ENCODE data around the gene DOK4.
A peak's percentile ranks its signal among the peaks of the same experiment; 100 is the strongest.

The DOK4 gene

GRCh38 chr16:57484515-57485005, 1.7 kb downstream of the DOK4 start:
- H3K4me3 ChIP-seq (ENCODE audit: insufficient read length, low read depth): no peak overlapping the region
- no peak for DNase-seq (ENCODE audit: low read depth, low spot score)
- H3K9me3 ChIP-seq (ENCODE audit: insufficient read depth, low read length): peaks cover 8% of the 10 kb centered on the region; the same call in 1 of the 2 replicates
- H3K9ac ChIP-seq (ENCODE audit: insufficient read length, low read depth): no peak overlapping the region
- H3K4me1 ChIP-seq (ENCODE audit: insufficient read depth, insufficient read length): peaks cover 22% of the 10 kb centered on the region
- TF ChIP-seq ZNF274 (IDR thresholded peaks at IDR 0.05; ENCODE audit: low read depth, low read length) (no peak), SUZ12 (IDR thresholded peaks at IDR 0.05; ENCODE audit: extremely low read depth, insufficient read depth, insufficient read length) (no peak), YY1 (IDR thresholded peaks at IDR 0.05; ENCODE audit: insufficient read depth, insufficient read length) (no peak)
- peaks cover 19% of the 10 kb centered on the region for H3K27me3 ChIP-seq (ENCODE audit: insufficient read depth, insufficient read length)
- no peaks in the 10 kb centered on the region for H3K36me3 ChIP-seq (ENCODE audit: insufficient read depth, insufficient read length, low read length)

DNA sequence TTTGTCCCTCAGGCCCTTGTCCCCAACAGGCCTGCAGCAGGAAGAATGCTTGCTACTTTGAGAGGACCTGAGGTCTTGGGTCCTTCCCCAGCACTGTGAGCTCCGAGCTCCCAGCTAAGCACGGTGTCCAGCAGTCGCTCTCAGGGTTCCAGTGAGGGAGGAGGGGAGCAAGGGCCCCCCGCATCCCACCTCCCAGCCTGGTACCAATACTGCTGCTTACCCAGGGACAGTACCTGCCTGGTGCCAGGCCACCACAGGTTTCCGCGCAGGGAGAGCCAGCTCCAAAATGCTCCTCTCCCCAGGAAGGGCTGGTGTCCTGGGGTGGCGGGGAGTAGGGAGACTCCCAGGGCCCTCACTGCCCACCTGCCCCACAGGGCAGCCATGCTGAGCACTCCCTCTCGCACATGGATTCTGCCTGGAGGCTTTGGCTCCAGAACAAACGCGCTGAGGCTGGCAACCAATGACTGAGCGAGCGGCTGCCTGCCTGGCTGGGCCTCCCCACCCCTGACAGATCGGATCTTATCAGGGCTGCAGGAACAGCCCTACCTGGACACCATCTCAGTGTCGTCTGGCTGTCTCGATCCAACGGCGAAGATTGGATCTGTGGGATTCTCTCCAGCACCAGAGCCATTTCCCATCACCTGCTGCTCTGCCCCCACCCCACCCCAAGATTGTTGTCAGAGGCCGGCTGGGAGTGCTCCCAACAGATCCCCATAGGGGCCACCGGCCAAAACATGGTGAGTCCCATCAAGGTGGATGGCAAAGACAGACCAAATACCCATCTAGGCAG, 2.4 kb downstream of the DOK4 start:
- Histone ChIP-seq H3K4me3 (ENCODE audit: insufficient read length, low read depth) (no peak overlapping the region), H3K36me3 (ENCODE audit: insufficient read depth, insufficient read length, low read length) (no peaks in the 10 kb centered on the region)

DNA sequence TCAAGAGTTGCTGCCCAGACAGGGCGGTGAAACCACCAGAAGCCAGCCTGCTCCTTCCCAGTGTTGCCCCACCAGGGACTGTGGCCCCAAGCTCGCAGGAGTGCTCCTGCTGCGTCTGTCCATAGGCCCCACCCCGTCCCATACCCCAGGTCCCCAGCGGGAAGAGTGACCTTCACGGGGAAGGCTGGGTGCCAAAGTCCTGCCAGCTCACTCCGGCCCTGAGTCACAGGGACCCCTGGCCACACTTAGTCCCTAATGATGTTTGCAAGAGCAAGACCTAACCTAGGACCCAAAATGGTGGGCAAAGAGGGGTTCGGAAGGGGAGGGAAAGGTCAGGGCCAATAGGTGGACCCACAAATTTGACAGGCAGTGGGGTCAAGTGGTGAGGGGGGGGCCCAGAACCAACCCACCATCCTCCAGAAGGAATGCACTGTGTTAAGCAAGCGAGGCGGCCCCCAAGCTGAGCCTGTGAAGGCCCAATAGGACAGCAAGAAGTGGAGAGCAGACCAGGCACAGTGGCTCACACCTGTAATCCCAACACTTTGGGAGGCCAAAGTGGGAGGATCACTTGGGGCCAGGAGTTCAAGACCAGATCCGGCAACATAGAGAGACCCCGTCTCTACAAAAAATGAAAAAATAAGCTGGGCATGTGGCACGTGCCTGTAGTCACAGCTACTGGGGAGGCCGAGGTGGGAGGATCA, 3.3 kb downstream of the DOK4 start:
- H3K4me1 ChIP-seq (ENCODE audit: insufficient read depth, insufficient read length): peaks cover 32% of the 10 kb centered on the region
- no peaks in the 10 kb centered on the region for H3K9me3 ChIP-seq (ENCODE audit: insufficient read depth, low read length)
- H3K4me3 ChIP-seq (ENCODE audit: insufficient read length, low read depth): no peak overlapping the region
- no peaks in the 10 kb centered on the region for H3K36me3 ChIP-seq (ENCODE audit: insufficient read depth, insufficient read length, low read length)
- peaks cover 19% of the 10 kb centered on the region for H3K27me3 ChIP-seq (ENCODE audit: insufficient read depth, insufficient read length)
- DNase-seq (ENCODE audit: low read depth, low spot score): no peak
- TF ChIP-seq YY1 (IDR thresholded peaks at IDR 0.05; ENCODE audit: insufficient read depth, insufficient read length) (no peak), SUZ12 (IDR thresholded peaks at IDR 0.05; ENCODE audit: extremely low read depth, insufficient read depth, insufficient read length) (no peak), ZNF274 (IDR thresholded peaks at IDR 0.05; ENCODE audit: low read depth, low read length) (no peak)
- no peak overlapping the region for H3K9ac ChIP-seq (ENCODE audit: insufficient read length, low read depth)

More for the DNA sequence above, 2.4 kb downstream of the DOK4 start:
- TF ChIP-seq SUZ12 (IDR thresholded peaks at IDR 0.05; ENCODE audit: extremely low read depth, insufficient read depth, insufficient read length) (no peak), YY1 (IDR thresholded peaks at IDR 0.05; ENCODE audit: insufficient read depth, insufficient read length) (no peak), ZNF274 (IDR thresholded peaks at IDR 0.05; ENCODE audit: low read depth, low read length) (no peak)
- Histone ChIP-seq H3K4me1 (ENCODE audit: insufficient read depth, insufficient read length) (peaks cover 27% of the 10 kb centered on the region), H3K27me3 (ENCODE audit: insufficient read depth, insufficient read length) (peaks cover 19% of the 10 kb centered on the region), H3K9ac (ENCODE audit: insufficient read length, low read depth) (no peak overlapping the region), H3K9me3 (ENCODE audit: insufficient read depth, low read length) (0 out of 2 replicates have a peak, but pooled peaks cover 2% of the 10 kb centered on the region)
- no peak for DNase-seq (ENCODE audit: low read depth, low spot score)

- no peak overlapping the region for H3K9ac ChIP-seq (ENCODE audit: insufficient read length, low read depth)
Observed at GRCh38 chr16:57481421-57481820, 4.9 kb downstream of the DOK4 start.

GRCh38 chr16:57480754-57481230, 5.5 kb downstream of the DOK4 start:
- Histone ChIP-seq H3K27me3 (ENCODE audit: insufficient read depth, insufficient read length) (peaks cover 16% of the 10 kb centered on the region), H3K9ac (ENCODE audit: insufficient read length, low read depth) (no peak overlapping the region), H3K4me3 (ENCODE audit: insufficient read length, low read depth) (no peak overlapping the region), H3K36me3 (ENCODE audit: insufficient read depth, insufficient read length, low read length) (peaks cover 6% of the 10 kb centered on the region), H3K4me1 (ENCODE audit: insufficient read depth, insufficient read length) (peaks cover 38% of the 10 kb centered on the region), H3K9me3 (ENCODE audit: insufficient read depth, low read length) (no peaks in the 10 kb centered on the region)
- DNase-seq (ENCODE audit: low read depth, low spot score): no peak
- TF ChIP-seq YY1 (IDR thresholded peaks at IDR 0.05; ENCODE audit: insufficient read depth, insufficient read length) (no peak), ZNF274 (IDR thresholded peaks at IDR 0.05; ENCODE audit: low read depth, low read length) (no peak), SUZ12 (IDR thresholded peaks at IDR 0.05; ENCODE audit: extremely low read depth, insufficient read depth, insufficient read length) (no peak)

More at GRCh38 chr16:57481421-57481820, 4.9 kb downstream of the DOK4 start:
- H3K27me3 ChIP-seq (ENCODE audit: insufficient read depth, insufficient read length): peaks cover 19% of the 10 kb centered on the region
- H3K4me3 ChIP-seq (ENCODE audit: insufficient read length, low read depth): no peak overlapping the region
- TF ChIP-seq ZNF274 (IDR thresholded peaks at IDR 0.05; ENCODE audit: low read depth, low read length): no peak
- TF ChIP-seq YY1 (IDR thresholded peaks at IDR 0.05; ENCODE audit: insufficient read depth, insufficient read length): no peak
- TF ChIP-seq SUZ12 (IDR thresholded peaks at IDR 0.05; ENCODE audit: extremely low read depth, insufficient read depth, insufficient read length): no peak
- H3K4me1 ChIP-seq (ENCODE audit: insufficient read depth, insufficient read length): peaks cover 33% of the 10 kb centered on the region
- peaks cover 6% of the 10 kb centered on the region for H3K36me3 ChIP-seq (ENCODE audit: insufficient read depth, insufficient read length, low read length)
- no peak for DNase-seq (ENCODE audit: low read depth, low spot score)
- H3K9me3 ChIP-seq (ENCODE audit: insufficient read depth, low read length): no peaks in the 10 kb centered on the region

DNA sequence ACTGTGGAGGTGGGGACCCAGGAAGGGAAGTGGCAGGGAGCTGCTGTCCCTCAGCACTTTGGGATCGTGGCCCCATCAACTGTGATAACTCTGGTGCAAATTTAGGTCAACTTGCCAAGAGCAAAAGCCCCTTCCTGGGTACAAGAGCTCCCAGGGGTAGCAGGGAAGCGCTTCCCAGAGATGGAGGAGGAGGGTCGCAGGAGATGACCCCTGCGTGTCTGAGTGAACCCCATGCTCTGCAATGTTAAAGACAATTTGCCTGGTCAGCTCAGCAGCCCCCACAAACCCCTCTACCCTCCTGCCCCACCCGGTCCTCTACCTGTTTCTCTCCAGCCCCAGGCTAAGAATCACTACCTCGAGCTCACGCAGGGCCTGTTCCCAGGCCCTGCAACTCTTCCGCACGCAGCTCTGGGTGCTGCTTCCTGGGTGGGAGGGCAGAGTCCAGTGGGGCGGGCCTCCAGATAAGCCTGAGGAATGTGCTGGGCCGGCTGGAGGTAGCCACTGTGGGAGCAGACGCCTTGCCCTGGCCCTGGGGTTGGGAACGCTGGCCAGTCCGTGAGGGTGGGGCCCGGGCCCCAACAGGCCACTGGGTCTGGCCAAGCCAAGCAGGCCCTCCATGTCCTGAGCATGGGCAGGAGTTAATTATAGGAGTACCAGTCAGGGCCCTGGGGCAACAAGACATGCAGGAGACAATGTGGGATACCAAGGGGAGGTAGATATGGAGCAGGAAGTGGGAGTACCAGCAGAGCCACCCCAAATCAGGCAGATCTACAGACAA, 6.1 kb downstream of the DOK4 start:
- TF ChIP-seq YY1 (IDR thresholded peaks at IDR 0.05; ENCODE audit: insufficient read depth, insufficient read length) (no peak), ZNF274 (IDR thresholded peaks at IDR 0.05; ENCODE audit: low read depth, low read length) (no peak), SUZ12 (IDR thresholded peaks at IDR 0.05; ENCODE audit: extremely low read depth, insufficient read depth, insufficient read length) (no peak)
- Histone ChIP-seq H3K9ac (ENCODE audit: insufficient read length, low read depth) (peak overlapping the region; percentile 66), H3K36me3 (ENCODE audit: insufficient read depth, insufficient read length, low read length) (peaks cover 7% of the 10 kb centered on the region), H3K9me3 (ENCODE audit: insufficient read depth, low read length) (no peaks in the 10 kb centered on the region), H3K27me3 (ENCODE audit: insufficient read depth, insufficient read length) (peaks cover 10% of the 10 kb centered on the region), H3K4me3 (ENCODE audit: insufficient read length, low read depth) (no peak overlapping the region), H3K4me1 (ENCODE audit: insufficient read depth, insufficient read length) (peaks cover 37% of the 10 kb centered on the region)
- DNase-seq (ENCODE audit: low read depth, low spot score): no peak

Data from NT2/D1 (cell line).